HG03196 (cell line): Measurements from ENCODE around the gene ZNF710.

Source experiments
- ATAC-seq: cut with Tn5 transposase; IDR thresholded peaks from one replicate; pipeline ENCODE4 v1.9.1; 2021; ENCODE audit not compliant: unreplicated experiment

ZNF710 gene

DNA sequence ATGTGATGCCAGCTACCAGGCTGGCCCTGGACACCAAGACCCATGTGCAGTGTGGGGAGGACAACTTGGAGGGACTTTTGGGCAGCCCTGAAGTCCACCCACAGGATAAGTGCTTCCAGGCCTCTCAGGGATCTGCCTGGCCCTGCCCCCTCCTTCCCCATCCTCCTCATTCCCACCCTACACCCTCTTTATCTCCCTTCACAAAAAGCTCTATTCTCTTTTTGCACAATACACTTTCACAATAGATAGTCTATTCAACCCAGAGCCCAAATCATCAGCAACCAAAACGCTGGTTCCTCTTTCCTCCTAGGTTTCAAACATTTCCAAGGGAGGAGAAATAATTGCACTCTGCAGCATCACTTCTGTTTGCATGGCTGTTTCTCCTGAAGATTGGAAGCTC lies 7.8 kb upstream of the ZNF710 start:
- no peak for ATAC-seq

DNA sequence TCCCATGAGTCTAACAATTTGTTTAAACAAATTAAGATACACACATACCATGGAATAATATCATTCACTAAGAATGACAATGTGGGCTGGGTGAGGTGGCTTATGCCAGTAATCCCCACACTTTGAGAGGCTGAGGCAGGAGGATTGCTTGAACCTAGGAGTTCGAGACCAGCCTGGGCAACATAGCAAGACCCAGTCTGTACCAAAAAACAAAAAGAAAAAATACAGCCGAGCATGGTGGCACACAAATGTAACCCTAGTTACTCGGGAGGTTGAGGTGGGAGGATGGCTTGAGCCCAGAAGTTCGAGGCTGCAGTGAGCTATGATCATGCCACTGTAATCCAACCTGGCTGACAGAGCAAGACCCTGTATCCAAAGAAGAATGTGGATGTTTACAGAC lies 4.0 kb upstream of the ZNF710 start:
- ATAC-seq = no peak

- no peak for ATAC-seq
Measured at GRCh38 chr15:89998141-89998661, 2.9 kb upstream of the ZNF710 start.

DNA sequence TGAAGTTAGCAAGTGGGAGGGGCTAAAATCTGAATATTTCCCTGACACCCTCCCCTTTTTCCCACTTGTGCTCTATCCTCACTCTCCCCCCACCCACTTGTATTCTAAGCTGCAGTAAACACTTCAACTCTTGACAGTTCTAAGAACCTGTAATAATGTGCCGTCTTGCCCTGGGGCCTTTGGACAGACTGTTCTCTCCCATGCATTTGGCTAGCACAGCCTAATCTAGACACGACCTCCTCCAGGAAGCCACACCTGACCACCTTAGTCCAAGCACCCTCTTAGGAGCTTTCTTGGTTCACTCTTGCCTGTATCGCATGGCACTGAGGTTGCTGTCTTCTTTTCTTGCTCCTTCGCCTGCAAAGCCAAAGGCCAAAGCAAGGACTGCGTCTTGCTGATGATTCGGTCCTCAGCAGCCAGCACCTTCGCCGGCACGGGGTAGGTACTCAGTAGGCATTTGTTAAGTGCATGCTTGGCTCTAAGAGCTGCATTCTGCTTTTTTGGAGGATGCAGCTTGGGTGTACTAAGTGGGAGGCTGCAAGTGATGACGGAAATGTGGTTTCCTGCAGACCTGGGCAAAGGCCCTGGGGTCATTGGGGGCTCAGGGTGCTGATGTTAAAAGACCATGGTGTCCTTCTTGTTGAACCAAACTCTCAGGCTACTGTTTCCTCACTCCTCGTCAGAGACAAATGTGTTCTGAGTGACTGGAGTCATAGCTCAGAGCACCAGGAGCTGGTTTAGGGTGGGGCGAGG lies 2.0 kb upstream of the ZNF710 start:
- no peak for ATAC-seq

DNA sequence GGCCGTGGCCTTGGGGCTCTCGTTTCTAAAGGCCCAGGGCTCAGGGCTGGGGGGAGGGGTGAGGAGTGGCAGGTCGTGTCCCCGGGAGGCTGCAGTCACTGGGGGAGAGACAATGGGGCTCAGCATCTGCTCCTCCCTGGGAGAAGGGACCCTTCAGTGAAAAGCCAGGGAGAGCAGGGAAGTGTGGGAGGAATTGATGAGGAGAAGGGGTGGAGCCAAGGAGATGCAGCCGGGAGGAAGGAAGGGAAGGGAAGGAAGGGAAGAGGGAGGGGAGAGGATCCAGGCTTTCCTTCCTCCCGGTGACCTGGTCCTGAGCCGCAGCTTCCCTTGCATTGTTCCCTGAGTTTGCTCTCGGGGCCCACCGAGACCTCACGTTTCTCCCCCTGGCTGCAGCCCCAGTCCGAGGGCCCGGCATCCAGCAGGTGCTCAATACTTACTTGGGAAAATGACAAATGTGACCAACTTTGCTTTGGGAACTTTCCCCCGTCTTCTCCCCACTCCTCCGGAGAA lies 1.4 kb upstream of the ZNF710 start:
- ATAC-seq = no peak

- ATAC-seq = no peak
Measured at GRCh38 chr15:90000186-90001001, 730 bp upstream of the ZNF710 start.

GRCh38 chr15:90001683-90002427 lies 731 bp downstream of the ZNF710 start:
- no peak for ATAC-seq

GRCh38 chr15:90002428-90002844 lies 1.3 kb downstream of the ZNF710 start:
- ATAC-seq = no peak

DNA sequence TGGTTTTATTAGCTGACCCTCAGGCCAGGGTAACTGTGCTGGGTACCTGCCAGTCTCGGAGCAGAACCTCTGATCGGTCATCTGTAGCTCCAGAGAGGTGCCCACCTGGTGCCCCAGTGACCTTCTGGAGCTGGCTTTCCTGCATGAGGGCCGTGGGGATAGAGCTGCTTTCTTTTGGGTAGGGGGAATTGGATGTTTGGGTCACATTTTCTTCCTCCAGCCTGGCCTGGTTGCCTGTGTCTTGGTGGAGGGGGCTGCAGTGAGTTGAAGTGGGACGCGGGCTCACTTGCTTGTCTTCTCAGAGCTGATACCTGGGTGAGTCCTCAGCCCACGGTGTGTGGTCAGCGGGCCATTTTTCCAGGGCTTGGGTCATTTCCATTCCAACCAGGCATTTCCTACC lies 2.6 kb downstream of the ZNF710 start:
- ATAC-seq = no peak

- no peak for ATAC-seq
Measured at GRCh38 chr15:90004252-90004651, 3.1 kb downstream of the ZNF710 start.

- ATAC-seq = no peak
Measured at GRCh38 chr15:90004671-90005070, 3.5 kb downstream of the ZNF710 start.

GRCh38 chr15:90006217-90007075 lies 5.3 kb downstream of the ZNF710 start:
- no peak for ATAC-seq

GRCh38 chr15:90007076-90007460 lies 5.9 kb downstream of the ZNF710 start:
- no peak for ATAC-seq

GRCh38 chr15:90008607-90009006 lies 7.5 kb downstream of the ZNF710 start:
- ATAC-seq = no peak

- ATAC-seq = no peak
Measured at GRCh38 chr15:90009301-90010022, 8.3 kb downstream of the ZNF710 start.

DNA sequence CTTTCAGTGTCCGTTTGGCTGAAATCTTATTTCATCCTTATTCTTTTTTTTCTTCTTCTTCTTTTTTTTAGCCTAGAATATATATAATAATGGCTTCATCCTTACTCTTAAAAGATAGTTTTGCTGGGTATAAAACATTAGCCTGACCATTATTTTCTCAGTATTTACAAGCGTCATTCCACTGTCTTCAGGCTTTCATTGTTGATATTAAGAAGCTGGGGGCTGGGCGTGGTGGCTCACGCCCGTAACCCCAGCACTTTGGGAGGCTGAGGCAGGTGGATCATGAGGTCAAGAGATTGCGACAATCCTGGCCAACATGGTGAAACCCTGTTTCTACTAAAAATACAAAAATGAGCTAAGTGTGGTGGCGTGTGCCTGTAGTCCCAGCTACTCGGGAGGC lies 10.6 kb downstream of the ZNF710 start:
- ATAC-seq = no peak

- no peak for ATAC-seq
Measured at GRCh38 chr15:90013503-90013937, 12.4 kb downstream of the ZNF710 start.

- no peak for ATAC-seq
Measured at GRCh38 chr15:90015294-90015693, 14.2 kb downstream of the ZNF710 start.

DNA sequence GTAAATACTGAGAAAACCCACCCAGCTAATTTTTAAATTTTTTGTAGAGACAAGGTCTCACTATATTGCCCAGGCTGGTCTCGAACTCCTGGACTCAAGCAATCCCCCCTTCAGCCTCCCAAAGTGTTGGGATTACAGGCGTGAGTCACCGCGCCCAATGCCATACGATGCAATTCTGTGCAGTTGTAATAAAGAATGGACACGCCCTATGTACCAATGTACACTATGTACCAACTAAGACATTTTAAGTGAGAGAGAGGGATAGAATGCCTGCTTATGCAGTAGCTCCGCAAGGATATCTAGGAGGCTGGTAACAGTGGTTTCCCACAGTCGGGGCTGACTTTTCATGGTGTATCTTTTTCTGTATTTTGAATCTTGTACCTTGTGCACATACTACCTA lies 14.6 kb downstream of the ZNF710 start:
- no peak for ATAC-seq

- no peak for ATAC-seq
Measured at GRCh38 chr15:90016721-90017120, 15.6 kb downstream of the ZNF710 start.
